ENCODE results near the gene HNRNPA0.

DNA sequence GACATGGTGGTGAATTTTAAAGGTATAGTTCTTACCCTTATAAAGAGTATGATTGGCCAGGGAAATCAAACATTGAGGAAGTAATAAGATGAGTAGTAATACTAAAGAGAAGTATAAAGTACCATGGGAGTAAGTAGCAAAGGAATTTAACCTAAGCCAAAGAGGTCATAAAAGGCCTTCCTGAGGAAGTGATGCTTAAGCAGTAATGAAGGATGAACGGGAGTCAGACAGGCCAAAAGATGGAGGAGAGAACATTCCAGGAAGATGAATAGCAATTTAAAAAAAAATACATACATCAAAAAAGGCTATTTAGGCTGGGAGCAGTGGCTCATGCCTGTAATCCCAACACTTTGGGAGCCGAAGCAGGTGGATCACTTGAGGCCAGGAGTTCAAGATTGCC, 47.3 kb downstream of the HNRNPA0 start:
- TF ChIP-seq POLR2A (IDR thresholded peaks at IDR 0.05): no peak
- no peak for TF ChIP-seq CTCF (IDR thresholded peaks at IDR 0.05)
- TF ChIP-seq POLR2AphosphoS5 (IDR thresholded peaks at IDR 0.05): no peak
